Fibroblast of lung (primary cell): Measurements from ENCODE around the gene ART4. TPM values are rescaled to one million over a fixed set of nuclear protein-coding genes. Genes with fewer than 3 reads are reported as not detected.

Source experiments
- DNase-seq, 2 donors: peaks; one replicate each; pipeline versions ENCODE4 v3.0.0 to v3.0.0-alpha.2; 2010; ENCODE audit warnings: low read depth in 2 of 2
- H2AFZ ChIP-seq: 2 replicates; pipeline ENCODE4 v1.5.1; 2012; ENCODE audit warnings: low read length, control low read depth, inconsistent platforms
- H3K27ac ChIP-seq: 2 replicates; pipeline ENCODE4 v1.5.1; 2011; ENCODE audit warnings: low read length, control low read depth; ENCODE audit not compliant: insufficient read depth
- H3K27me3 ChIP-seq: 2 replicates; pipeline ENCODE4 v1.5.1; 2011; ENCODE audit warnings: mild to moderate bottlenecking, low read length; ENCODE audit not compliant: control insufficient read depth, insufficient read depth
- H3K36me3 ChIP-seq: 2 replicates; pipeline ENCODE4 v1.5.1; 2011; ENCODE audit warnings: low read length; ENCODE audit not compliant: control insufficient read depth, insufficient read depth
- H3K4me1 ChIP-seq: 2 replicates; pipeline ENCODE4 v1.5.1; 2011; ENCODE audit warnings: low read length; ENCODE audit not compliant: control insufficient read depth, insufficient read depth; ENCODE audit errors: extremely low read depth
- H3K4me2 ChIP-seq: 2 replicates; pipeline ENCODE4 v1.5.1; 2011; ENCODE audit warnings: low read length, control low read depth; ENCODE audit not compliant: insufficient read depth; ENCODE audit errors: extremely low read depth
- H3K4me3 ChIP-seq, 4 experiments: fragments of 200-600 bp in 1 of 4; sonication (generic) in 1 of 4; replicated peaks in 1 of 4; 2 replicates each; pipeline ENCODE4 v1.5.1; 2011 to 2016; ENCODE audit warnings: low read length in 4 of 4, low read depth in 3 of 4, mild to moderate bottlenecking in 3 of 4, control low read depth in 2 of 4, inconsistent platforms in 1 of 4, mixed read lengths in 1 of 4; ENCODE audit not compliant: insufficient read depth in 1 of 4; ENCODE audit errors: control extremely low read depth in 1 of 4
- H3K79me2 ChIP-seq: 2 replicates; pipeline ENCODE4 v1.5.1; 2012; ENCODE audit warnings: mild to moderate bottlenecking, low read length, inconsistent platforms; ENCODE audit not compliant: control insufficient read depth, insufficient read depth
- H3K9ac ChIP-seq: 2 replicates; pipeline ENCODE4 v1.5.1; 2011; ENCODE audit warnings: mild to moderate bottlenecking, low read length, control low read depth; ENCODE audit not compliant: insufficient read depth
- H3K9me3 ChIP-seq: 2 replicates; pipeline ENCODE4 v1.5.1; 2012; ENCODE audit warnings: low read depth, low read length; ENCODE audit not compliant: control insufficient read depth, insufficient read depth
- H4K20me1 ChIP-seq: 2 replicates; pipeline ENCODE4 v1.5.1; 2011; ENCODE audit warnings: low read length; ENCODE audit not compliant: control insufficient read depth, insufficient read depth; ENCODE audit errors: extremely low read depth
- CTCF ChIP-seq, 2 donors: IDR thresholded peaks in 1 of 2; conservative IDR thresholded peaks in 1 of 2; 1 replicate in 1 of 2; 2 replicates in 1 of 2; pipeline ENCODE4 v1.5.1; 2011 to 2012; ENCODE audit warnings: low read length in 2 of 2, control low read depth in 1 of 2, inconsistent platforms in 1 of 2, low read depth in 1 of 2, mild to moderate bottlenecking in 1 of 2
- EZH2 ChIP-seq: IDR thresholded peaks from 2 replicates; pipeline ENCODE4 v1.5.1; 2012; ENCODE audit warnings: low read length, control low read depth, mild to moderate bottlenecking; ENCODE audit errors: missing control alignments
- polyA plus RNA-seq, 2 donors: library from polyadenylated mRNA; depleted of rRNA in 1 of 2; stranded (reverse) in 1 of 2; unstranded in 1 of 2; fragments of >200 nt; gene quantifications; 2 replicates each; pipeline ENCODE4 v1.2.1, GENCODE V29; 2011 to 2012; ENCODE audit warnings: missing spikeins in 1 of 2
- total RNA-seq: library from RNA; depleted of rRNA; stranded (reverse); fragments of >200 nt; gene quantifications from 2 replicates; pipeline ENCODE4 v1.2.1, GENCODE V29; 2014

Gene ART4
- total and polyA plus RNA-seq, 2 donors (not counting 1 experiment from before 2014, with no cell fraction given), result not detected

- Histone ChIP-seq H4K20me1 (no peaks in the 10 kb centered on the region), H3K4me3 (no peak overlapping the region), H3K4me2 (no peak overlapping the region), H3K9ac (no peak overlapping the region), H3K27ac (no peak overlapping the region), H3K79me2 (no peaks in the 10 kb centered on the region), H2AFZ (no peak overlapping the region), H3K4me1 (no peaks in the 10 kb centered on the region), H3K27me3 (no peaks in the 10 kb centered on the region), H3K36me3 (no peaks in the 10 kb centered on the region), H3K9me3 (no peaks in the 10 kb centered on the region)
- TF ChIP-seq CTCF (conservative IDR thresholded peaks at IDR 0.05 in 1 of 2, IDR thresholded peaks at IDR 0.05 in 1 of 2; ENCODE audit: low read depth in 1 of 2, low read length in 2 of 2) (no peak), EZH2 (no peak)
- DNase-seq, result peak; percentile 17 to 23
Observed at GRCh38 chr12:14824012-14824634, 19.2 kb downstream of the ART4 start.

- H4K20me1 ChIP-seq, result no peaks in the 10 kb centered on the region
- no peaks in the 10 kb centered on the region for H3K27me3 ChIP-seq
- TF ChIP-seq EZH2, result no peak
- no peak for TF ChIP-seq CTCF (conservative IDR thresholded peaks at IDR 0.05 in 1 of 2, IDR thresholded peaks at IDR 0.05 in 1 of 2; ENCODE audit: low read depth in 1 of 2, low read length in 2 of 2)
- H3K4me2 ChIP-seq, result no peak within 1 kb of the TSS
- H3K79me2 ChIP-seq, result no peaks in the 10 kb centered on the region
- H3K27ac ChIP-seq, result no peak within 1 kb of the TSS
- H3K36me3 ChIP-seq, result no peaks in the 10 kb centered on the region
- H3K4me1 ChIP-seq, result no peaks in the 10 kb centered on the region
- no peak within 1 kb of the TSS for H2AFZ ChIP-seq
- no peaks in the 10 kb centered on the region for H3K9me3 ChIP-seq
- H3K4me3 ChIP-seq, result no peak within 1 kb of the TSS
- DNase-seq, result no peak
- H3K9ac ChIP-seq, result no peak within 1 kb of the TSS
Observed at GRCh38 chr12:14814014-14814413, 29.3 kb downstream of the ART4 start, which contains the start of gene SMCO3. TSS of gene SMCO3 (minus strand) at chr12:14814182. CDS start at chr12:14806680, 7,502 bp downstream.

- Histone ChIP-seq H3K27ac (no peak overlapping the region), H3K36me3 (no peaks in the 10 kb centered on the region), H3K27me3 (no peaks in the 10 kb centered on the region), H3K9ac (no peak overlapping the region), H3K4me1 (no peaks in the 10 kb centered on the region), H2AFZ (no peak overlapping the region), H4K20me1 (no peaks in the 10 kb centered on the region), H3K4me2 (no peak overlapping the region), H3K79me2 (no peaks in the 10 kb centered on the region), H3K4me3 (no peak overlapping the region), H3K9me3 (no peaks in the 10 kb centered on the region)
- TF ChIP-seq EZH2, result no peak
- TF ChIP-seq CTCF (conservative IDR thresholded peaks at IDR 0.05 in 1 of 2, IDR thresholded peaks at IDR 0.05 in 1 of 2; ENCODE audit: low read depth in 1 of 2, low read length in 2 of 2), result no peak
- DNase-seq, result no peak
Observed at GRCh38 chr12:14811486-14811885, 31.8 kb downstream of the ART4 start.
